ENCODE results near the gene SPATS2.
A peak's percentile ranks its signal among the peaks of the same experiment; 100 is the strongest.
"Not testable (repeated sequence)": the region's sequence is repeated elsewhere in the genome, so short reads cannot be mapped to it uniquely, and the experiment has no call there.

SPATS2 gene

DNA sequence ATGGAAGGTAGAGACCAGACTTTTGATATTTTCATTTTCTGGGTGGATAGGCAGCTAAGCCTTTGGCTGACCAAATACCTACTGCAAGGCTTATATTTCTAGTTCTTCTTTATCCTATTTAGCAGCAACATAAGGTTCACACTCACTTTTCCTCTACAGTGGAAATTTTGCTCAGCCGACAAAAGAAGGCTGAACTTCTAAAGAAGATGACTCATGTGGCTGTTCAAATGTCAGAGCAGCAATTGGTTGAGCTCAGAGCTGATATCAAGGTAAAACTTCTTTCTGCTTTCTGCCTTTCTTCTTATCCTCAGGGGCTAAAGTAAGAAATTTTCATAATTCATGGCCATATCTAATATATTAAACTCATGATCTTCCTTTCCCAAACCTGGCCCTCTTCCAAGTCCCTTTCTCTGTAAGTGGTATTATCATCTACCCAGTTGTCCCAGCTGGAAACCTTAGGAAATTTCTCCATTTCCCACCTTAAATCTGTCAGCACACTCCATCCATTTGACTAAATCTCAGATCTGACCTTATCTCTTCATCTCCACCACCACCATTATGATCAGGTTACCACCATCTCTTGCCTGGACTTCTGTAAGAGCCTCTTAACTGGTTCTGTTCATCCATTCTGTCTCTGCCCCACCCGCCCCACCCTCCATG lies 151.8 kb downstream of the SPATS2 start:
- DNase-seq (ENCODE audit: low spot score) = peak; percentile 50

DNA sequence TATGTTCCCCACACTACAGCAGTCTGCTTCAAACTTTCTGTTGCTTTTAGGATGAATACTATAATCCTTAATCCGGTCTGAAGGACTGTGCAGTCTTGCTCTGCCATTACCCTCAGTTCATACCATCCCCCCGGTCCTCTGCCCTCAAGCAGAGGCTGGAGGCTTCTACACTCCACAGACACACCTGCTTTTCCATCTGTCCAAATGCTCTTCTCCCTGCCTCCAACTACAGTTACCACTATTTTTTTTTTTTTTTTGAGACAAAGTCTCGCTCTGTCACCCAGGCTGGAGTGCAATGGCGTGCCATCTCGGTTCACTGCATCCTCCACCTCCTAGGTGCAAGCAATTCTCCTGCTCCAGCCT lies 152.3 kb downstream of the SPATS2 start:
- DNase-seq (ENCODE audit: low spot score) = no peak

DNA sequence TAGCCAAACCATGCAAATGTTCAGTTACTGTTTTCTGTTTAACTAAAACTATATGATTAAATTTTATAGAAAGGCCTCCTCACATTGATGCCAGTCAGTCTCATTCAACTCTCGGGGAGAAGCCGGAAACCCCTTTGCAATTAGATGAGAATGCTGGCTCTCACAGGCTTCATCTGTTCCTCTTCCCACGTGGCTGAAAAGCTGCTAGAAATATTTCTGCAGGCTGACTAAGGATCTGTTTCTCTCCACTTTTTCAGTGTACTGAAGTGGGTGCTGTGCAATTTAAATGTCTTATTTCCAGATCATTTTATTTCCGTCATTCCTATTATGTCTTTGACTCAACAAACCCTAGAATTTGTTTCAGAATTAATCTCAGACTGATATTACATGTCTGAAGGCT lies 154.1 kb downstream of the SPATS2 start:
- no peak for DNase-seq (ENCODE audit: low spot score)

DNA sequence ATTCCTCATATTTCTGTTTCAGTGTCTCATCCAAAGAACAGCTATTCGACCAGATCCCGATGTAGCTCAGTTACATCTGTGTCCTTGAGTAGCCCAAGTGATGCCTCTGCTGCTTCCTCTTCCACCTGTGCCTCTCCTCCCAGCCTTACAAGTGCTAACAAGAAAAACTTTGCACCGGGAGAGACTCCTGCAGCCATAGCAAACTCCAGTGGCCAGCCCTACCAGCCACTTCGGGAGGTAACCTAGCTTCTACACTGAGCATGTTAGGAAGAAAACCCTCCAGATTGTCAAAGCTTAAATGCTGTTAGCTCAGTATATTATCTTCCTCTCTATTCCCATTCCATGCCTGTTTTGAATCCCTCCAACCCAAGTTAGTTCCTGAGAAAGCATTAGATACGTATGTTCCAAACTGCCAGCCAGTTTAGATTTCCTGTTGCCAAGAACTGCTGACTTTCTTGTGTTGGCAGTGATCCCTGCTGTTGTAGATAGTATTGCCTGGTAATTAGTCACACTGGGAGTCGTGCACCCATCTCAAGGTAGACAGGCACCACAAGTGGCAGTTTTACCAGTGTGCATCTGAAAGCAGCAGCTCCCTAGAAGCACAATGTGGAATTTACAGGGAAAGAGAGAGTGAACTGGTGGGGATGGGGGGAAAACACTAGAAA lies 157.5 kb downstream of the SPATS2 start:
- no peak for DNase-seq (ENCODE audit: low spot score)

DNA sequence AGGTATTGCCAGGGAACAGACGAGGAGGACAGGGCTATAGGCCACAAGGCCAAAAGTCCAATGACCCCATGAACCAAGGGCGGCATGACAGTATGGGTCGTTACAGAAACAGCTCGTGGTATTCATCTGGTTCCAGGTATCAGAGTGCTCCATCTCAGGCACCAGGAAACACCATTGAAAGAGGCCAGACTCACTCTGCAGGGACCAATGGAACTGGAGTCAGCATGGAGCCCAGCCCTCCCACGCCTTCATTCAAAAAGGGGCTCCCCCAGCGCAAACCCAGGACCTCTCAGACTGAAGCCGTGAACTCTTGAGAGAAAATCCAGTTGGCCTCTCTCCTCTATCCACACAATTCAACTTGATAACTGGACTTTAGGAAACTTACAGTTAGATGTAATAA lies 158.7 kb downstream of the SPATS2 start:
- no peak for DNase-seq (ENCODE audit: low spot score)

DNA sequence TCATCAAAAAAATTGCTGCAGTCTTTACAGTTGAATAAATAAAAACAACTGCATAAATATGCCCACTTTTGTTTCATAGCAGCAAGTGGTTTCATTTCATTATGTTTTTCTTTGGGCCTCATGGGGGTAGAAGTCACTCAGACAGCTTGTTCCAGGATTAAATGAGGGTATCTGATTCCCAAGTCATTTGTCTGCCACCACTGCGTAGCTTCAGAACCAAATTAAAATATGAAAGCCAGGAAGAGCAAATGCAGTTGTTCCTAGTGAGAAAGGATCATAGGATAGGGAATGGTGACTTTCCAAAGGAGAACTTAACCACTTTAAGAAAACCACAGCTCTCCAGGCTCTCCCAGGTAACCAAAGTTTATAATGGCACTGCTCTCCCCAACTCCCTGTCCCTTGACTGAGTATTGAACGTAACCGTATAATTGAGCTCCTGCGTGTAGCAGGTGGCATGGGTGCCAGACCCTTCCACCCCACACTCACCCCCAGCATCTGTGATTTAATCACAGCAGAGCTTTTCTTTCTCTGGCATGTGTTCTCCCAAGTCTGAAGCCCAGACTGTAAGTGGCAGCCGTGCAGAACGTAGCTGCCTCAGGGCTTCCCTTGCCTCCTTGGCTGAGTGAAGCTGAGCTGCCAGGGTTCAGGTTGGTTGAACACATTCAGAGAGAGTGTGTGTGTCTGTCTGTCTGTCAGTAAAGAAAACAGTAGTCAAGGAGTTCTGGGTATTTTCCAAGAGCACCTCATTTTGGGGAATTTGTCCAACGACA lies 160.3 kb downstream of the SPATS2 start:
- no peak for DNase-seq (ENCODE audit: low spot score)

DNA sequence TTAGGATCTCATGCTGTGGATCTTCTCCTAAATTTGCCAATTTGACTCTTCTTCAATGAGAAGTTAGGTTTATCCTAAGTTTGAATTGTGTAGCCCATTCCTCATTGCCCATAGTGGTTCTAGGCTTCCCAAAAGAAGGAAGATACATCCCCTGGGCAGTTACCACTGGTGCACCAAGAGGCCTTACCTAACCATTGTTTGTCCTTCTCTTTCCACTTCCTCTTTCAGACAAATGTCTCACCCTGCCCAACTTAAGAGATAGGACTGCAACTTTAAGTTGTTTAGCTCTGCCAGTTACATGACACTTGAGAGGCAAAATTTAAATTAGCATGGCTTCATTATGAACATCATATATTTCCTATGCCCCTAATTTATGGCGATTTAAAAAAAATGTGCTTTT lies 162.2 kb downstream of the SPATS2 start:
- DNase-seq (ENCODE audit: low spot score) = no peak

DNA sequence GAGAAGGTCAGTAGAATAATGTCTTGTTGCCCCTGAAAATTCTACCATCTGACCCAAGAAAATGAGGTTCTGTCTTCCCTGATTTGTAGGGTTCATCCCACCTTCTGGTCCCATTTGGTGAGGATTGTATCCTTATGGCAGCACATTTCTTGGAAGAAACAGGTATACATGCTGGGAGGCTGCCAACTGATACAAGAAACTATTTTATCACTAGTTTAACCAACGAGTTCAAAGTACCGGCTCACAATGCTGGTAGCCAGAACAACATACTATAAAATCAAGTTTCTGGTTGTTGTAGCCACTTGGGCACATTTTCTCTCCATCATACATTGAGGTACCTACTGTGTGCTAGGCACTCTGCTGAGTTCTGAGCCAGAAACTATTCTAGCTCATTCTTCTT lies 164.5 kb downstream of the SPATS2 start:
- no peak for DNase-seq (ENCODE audit: low spot score)

DNA sequence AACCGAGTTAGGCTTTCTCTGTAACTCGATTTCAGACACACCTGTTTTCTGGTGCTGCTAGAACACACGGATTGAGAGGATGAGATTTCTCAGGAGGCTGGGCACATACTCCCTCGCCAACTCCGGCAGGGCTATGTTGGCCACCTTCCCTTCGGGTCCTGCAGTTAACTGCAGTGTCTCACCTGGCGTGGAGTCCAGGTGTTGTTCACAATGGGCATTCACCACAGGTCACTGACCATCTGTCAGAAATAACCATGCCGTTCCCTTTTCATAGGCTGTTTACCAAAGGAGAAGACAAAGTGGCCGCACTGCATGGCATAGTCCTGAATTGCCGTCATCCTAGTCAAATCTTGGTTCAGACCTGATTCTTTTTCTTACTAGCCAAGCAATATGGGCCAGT lies 166.1 kb downstream of the SPATS2 start:
- DNase-seq (ENCODE audit: low spot score) = no peak

DNA sequence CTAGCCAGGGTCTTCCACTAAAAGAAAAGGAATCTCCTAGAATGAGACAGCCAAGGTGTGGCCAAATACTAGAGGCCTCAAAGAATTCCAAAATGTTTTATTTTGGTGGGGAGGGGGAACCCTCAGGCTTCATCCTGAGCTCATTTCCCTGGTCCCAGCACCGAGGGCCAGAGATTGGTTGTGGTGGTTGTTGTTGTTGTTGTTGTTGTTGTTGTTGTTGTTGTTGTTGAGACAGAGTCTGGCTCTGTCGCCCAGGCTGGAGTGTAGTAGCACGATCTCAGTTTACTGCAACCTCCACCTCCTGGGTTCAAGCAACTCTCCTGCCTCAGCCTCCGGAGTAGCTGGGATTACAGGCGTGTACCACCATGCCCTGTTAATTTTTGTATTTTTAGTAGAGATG lies 166.9 kb downstream of the SPATS2 start:
- not testable (repeated sequence) for DNase-seq (ENCODE audit: low spot score)

DNA sequence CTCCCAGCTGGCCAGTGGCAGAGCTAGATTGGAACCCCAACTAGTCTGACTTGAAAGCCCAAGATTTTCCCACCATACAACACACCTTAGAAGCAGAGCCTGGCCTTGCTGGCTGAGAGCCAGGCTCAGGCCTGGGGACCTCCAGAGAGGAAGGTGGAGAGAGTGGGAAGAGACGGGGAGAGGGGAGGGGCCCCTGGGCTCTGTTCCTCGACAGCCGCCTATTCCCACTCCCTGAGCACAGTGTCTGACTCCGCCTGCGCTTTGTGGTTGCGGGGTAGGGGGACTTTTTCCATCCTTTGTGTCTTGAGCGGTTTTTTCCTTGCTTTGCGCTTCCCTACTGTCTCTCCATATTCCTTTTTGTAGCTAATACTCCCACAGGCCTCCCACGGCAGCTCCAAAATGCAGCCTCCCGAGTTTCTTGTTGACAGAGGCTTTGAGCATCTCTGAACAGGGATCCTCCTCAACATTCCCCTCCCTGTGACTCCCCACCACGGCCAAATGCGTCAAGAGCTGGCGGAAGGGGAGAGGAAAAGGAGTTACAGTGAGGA lies 167.5 kb downstream of the SPATS2 start:
- peak; percentile 2 for DNase-seq (ENCODE audit: low spot score)

DNA sequence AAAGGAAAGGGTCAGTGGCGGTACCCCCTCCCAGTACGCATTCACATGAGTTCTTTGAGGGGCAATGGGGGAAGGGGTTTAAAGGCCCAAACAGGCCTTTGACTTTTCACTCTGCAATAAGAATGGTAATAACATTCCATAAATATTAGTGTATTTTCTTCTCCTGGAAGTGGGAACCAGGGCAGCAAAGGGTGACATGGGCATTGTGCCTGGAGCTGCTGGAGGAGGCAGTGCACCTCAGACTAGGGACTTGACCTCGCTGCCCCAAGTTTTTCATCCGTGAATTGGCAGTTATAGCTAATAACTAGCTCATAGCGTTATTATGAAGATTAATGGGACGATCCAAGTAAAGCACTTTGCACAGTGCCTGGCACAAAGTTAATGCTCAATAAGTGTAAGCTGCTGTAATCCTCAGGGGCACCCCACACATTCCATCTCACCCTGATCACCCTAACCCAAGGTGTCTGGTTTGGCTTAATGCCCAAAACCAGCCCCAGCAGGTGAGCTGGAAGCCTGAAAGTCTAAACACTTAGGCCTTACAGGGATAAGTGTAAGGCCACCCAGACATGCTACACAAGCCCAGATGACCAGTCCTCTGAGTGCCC lies 168.8 kb downstream of the SPATS2 start:
- DNase-seq (ENCODE audit: low spot score) = no peak

DNA sequence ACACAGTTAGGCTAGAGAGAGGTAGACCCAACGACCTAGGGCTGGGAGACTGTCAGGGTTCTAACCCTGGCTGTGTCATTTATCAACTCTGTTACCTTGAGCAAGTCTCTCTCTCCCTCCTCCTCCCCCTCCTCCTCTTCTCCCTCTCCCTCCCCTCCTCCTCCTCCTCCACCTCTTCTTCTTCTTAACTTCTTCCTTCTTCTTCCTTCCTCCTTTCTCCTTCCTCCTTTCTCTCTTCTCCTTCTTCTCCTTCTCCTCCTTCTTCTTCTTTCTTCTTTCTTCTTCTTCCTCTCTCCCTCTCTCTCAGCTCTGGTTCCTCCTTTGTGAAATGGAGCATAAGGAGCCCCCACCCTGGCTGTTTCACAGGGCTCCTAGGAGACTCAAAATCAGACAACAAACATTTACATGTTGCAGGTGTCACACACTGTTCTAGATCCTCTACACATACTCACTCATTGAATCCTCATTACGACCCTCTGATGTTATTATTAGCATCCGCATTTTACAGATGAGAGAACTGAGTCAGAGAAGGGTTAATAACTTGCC lies 169.3 kb downstream of the SPATS2 start:
- no peak for DNase-seq (ENCODE audit: low spot score)

DNA sequence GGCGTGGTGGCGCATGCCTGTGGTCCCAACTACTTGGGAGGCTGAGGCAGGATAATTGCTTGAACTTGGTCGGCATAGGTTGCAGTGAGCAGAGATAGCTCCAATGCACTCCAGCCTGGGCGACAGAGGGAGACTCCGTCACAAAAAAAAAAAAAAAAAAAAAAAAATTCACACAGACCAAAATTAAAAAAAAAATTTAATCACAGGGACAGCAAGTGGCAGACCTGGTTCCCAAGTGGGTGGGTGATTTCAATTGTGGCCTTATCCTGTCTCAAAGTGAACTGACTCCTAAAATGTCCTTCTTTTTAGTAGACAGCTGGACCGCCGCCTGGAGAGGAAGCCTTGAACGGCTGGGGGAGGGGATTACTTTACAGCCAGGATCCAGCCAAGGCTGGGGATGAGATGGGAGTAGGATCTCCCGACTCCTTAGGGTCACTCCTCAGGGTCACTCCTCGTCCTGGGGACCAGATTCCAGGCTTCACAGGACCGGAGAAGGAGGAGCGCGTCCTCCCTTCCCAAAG lies 170.0 kb downstream of the SPATS2 start:
- DNase-seq (ENCODE audit: low spot score) = no peak

DNA sequence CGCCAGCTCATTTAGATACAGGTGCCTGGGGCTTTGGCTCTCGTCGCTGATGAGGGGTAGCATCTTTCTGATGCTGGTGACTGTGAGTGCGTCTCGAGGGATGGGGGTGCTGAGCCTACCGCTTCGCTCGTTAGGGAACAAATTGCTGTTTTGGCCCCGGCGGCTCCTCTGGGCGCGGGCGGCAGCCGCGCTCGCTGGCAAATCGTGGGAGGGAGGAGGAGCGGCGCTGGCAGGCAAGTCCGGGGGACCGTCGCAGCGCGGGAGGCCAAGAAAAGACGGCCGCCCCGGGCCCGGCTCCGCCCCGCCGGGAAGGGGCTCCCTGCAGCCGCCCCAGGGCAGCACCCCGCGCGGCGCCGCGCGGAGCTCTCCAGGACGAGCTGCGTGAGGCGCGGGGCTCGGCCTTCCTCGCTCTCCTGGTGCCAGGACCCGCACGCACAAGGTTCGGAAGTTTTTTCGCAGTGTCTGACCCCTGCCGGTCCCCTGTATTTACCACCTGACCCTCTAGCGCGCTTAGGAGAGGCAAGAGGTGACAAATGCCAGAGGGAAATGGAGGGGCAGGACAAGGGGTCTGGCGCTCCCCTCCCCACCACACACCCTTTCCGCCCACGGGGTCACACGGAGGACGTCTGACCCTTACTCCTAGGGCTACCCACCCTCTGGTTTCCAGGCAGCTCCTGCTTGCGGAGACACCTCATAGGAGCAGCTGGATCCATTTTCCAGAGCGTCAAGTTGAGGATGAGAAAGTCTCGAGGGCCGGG lies 170.7 kb downstream of the SPATS2 start:
- no peak for DNase-seq (ENCODE audit: low spot score)

DNA sequence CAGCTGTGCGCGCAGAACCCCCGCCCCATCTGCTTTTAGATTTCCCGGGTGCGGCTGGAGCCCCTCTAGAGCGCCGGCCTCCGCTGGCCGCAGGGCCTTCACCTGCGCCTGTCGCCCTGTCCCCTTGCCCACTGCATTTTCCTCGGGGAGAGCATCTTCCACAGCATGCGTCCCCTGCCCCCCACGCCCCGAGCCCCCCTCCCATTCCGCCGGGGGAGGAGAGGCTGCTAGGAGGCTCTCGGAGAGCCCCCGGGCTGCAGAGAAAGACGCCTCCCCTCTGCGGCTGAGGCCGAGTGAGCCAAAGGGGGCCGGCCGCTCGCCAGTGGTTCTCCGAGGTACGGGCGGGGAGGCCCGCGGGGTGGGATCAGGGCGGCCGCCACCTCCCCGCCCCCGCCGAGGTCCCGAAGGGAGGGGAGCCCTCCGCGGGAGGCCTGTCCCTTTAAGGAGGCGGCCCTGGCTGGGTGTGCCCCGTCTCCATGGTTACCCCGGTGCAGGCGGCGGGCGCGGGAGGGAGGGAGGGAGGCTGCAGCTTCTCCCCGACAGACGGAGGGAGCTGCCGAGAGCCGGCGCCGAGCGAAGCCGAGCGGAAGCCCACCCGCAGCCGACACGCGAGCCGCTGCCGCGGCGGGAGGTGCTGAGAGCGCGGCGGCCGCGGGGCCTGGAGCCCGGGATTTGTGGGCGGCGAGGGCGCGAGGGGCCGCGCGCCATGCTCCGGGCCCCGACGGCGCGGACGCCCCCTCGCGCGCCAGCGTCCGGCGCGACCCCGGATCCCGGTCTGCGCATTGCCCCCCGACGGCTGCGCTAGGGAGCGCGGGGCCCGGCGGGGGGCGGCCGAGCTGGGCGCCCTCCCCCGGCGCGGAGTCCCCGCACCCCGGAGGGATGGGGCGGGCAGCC lies 171.5 kb downstream of the SPATS2 start, which contains the start of gene KCNH3:
Gene KCNH3 (plus strand): TSS at position 521 of the 894 bp plus-strand sequence. CDS start 387 bp downstream, outside the sequence.
- DNase-seq (ENCODE audit: low spot score) = peak; percentile 93

DNA sequence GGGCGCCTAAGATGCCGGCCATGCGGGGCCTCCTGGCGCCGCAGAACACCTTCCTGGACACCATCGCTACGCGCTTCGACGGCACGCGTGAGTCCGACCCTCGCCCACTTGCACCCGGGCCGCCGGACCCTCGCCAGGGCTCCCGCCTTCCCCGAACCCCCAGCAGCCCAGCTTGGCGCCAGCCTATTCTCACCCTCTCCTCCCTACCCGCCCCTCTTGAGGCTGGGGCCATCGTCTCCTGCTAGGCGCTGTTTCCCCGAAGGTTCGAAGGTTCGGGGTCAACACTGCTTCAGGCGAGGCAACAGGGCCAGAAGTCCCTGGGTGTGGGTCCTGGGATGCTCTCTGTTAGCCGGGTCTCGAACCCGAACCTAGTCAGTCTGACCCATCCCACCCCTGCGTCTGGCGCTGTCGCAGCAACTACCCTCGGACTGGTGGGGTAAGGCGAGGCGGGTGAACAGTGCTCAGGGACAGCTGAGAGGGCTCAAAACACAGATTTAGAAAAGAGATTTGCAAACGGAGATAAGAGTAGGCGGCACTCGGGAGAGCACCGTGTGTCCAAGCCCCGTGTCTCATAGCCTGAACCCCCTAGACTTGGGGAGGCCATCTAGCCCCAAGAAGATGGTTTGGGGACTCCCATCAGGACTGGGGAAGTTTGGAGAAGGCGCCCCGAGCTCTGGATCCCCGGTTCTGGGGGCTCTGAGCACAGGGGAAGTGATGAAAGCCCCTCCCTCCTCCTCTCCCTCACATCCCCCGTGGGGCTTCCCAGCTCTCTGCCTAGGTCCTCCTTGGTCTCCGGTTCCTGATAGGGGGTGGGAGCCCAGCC lies 172.4 kb downstream of the SPATS2 start:
- DNase-seq (ENCODE audit: low spot score) = no peak

DNA sequence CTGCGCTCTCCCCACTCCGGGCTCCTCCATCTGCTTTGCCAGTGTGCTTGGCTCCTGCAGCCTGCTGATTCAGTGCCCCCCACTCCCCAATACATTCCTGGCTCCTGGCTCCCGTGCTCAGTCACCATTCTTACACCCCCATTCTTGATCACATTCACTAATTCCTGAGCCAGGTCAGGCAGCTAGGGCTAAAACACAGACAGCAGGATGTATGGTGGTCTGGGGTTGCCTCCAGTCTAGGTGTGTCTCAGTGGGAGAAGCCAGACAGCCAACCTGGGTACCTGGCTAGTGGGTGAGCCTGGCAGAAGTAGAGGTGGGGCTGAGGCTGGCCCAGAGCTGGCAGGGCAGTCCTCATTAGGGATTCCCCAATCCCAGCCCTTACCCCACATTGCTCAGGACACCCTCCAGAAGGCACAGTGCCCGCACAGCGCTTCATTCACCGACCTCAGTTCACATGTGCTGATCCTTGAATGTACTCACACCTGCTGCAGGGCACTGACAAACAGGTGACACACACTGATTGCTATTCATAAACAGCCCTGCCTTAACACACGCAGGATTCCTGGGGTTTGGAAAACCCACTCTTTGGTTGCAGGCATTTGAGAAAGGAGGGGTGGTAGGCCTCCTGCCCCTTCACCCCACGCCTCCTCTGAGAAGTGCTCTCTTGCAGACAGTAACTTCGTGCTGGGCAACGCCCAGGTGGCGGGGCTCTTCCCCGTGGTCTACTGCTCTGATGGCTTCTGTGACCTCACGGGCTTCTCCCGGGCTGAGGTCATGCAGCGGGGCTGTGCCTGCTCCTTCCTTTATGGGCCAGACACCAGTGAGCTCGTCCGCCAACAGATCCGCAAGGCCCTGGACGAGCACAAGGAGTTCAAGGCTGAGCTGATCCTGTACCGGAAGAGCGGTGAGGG lies 173.2 kb downstream of the SPATS2 start:
- no peak for DNase-seq (ENCODE audit: low spot score)
